ENCODE measurements around the gene MRPL16.

The MRPL16 gene

GRCh38 chr11:59771605-59772004, 39.0 kb downstream of the MRPL16 start:
- DNase-seq (ENCODE audit: low read depth in 2 of 2) = no peak

- DNase-seq (ENCODE audit: low read depth in 2 of 2) = no peak
These were observed 39.7 kb downstream of the MRPL16 start for GRCh38 chr11:59770869-59771268.

GRCh38 chr11:59770319-59770718, 40.3 kb downstream of the MRPL16 start:
- no peak for DNase-seq (ENCODE audit: low read depth in 2 of 2)

GRCh38 chr11:59769828-59770227, 40.8 kb downstream of the MRPL16 start:
- no peak for DNase-seq (ENCODE audit: low read depth in 2 of 2)

GRCh38 chr11:59769111-59769510, 41.5 kb downstream of the MRPL16 start:
- no peak for DNase-seq (ENCODE audit: low read depth in 2 of 2)

GRCh38 chr11:59767225-59767611, 43.4 kb downstream of the MRPL16 start:
- no peak for DNase-seq (ENCODE audit: low read depth in 2 of 2)

GRCh38 chr11:59766542-59767224, 43.9 kb downstream of the MRPL16 start:
- no peak for DNase-seq (ENCODE audit: low read depth in 2 of 2)

GRCh38 chr11:59765068-59765735, 45.4 kb downstream of the MRPL16 start:
- no peak for DNase-seq (ENCODE audit: low read depth in 2 of 2)

GRCh38 chr11:59761993-59762392, 48.6 kb downstream of the MRPL16 start:
- no peak for DNase-seq (ENCODE audit: low read depth in 2 of 2)

GRCh38 chr11:59760771-59761170, 49.8 kb downstream of the MRPL16 start:
- no peak for DNase-seq (ENCODE audit: low read depth in 2 of 2)

- DNase-seq (ENCODE audit: low read depth in 2 of 2) = no peak
These were observed 50.7 kb downstream of the MRPL16 start for GRCh38 chr11:59759900-59760299.

- no peak for DNase-seq (ENCODE audit: low read depth in 2 of 2)
These were observed 52.1 kb downstream of the MRPL16 start for GRCh38 chr11:59758401-59759037.

- no peak for DNase-seq (ENCODE audit: low read depth in 2 of 2)
These were observed 53.7 kb downstream of the MRPL16 start for GRCh38 chr11:59756845-59757244.

- DNase-seq (ENCODE audit: low read depth in 2 of 2) = no peak
These were observed 54.1 kb downstream of the MRPL16 start for GRCh38 chr11:59756558-59756840.

All from stimulated activated CD4-positive, alpha-beta T cell treated with anti-CD3 and anti-CD28 coated beads, Interleukin-4, amount 100 ng/mL, for 48 hours (primary cell).